ENCODE measurements around the gene IRF5. TPM values are rescaled to one million over a fixed set of nuclear protein-coding genes. Genes with fewer than 3 reads are reported as not detected.

The IRF5 gene
- total and polyA plus RNA-seq, 4 donors: 4.3 to 6.2 (median 4.5) TPM

DNA sequence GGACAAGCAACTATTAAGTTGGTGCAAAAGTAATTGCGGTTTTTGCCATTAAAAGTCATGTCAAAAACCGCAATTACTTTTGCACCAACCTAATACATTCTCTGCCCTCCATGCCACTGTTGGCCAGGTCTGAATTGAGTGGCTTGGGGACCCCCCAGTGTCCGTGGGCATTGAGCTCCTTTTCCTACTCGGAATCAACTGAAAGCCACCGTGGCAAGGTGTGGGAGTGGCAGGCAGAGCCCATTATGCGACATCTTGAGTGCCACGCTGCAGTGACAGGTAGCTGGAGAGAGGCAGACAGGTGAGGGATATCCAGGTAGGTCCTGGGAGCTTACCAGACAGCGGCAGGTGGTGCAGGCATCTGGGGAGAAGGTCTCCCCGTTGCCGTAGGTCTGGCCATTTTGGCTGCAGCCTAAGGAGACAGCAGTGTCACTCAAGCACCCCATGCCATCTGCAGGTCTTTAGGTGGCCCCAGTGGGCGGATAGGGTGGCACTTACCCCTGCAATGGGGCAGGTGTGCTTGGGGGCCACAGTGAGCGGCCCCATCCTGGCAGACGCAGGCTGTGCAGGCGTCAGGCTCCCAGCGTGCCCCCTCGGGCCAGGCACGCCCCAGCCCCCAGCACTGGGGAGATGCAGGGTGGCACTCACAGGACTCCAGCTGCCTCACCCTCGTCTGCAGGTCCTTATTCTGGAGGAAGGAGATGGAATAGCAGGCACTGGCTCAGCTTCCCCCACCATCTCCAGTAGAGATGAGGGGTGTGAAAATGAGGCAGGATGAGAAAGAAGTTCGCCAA lies 30.8 kb upstream of the IRF5 start:
- Histone ChIP-seq H3K9ac (ENCODE audit: low read depth in 1 of 2, low read length in 2 of 2) (no peak overlapping the region), H3K4me3 (ENCODE audit: low read depth in 1 of 3, low read length in 3 of 3) (no peak overlapping the region), H3K36me3 (ENCODE audit: control insufficient read depth in 4 of 4, insufficient read depth in 3 of 4, low read depth in 1 of 4, low read length in 3 of 4) (no peaks in the 10 kb centered on the region), H3K27ac (ENCODE audit: low read depth in 1 of 2, low read length in 2 of 2) (no peak overlapping the region), H3K27me3 (ENCODE audit: control insufficient read depth in 4 of 4, insufficient read depth in 4 of 4, low read length in 3 of 4) (no peaks in the 10 kb centered on the region), H3K4me1 (ENCODE audit: control insufficient read depth in 4 of 4, insufficient read depth in 4 of 4, low read length in 3 of 4) (peaks cover 2 to 18% (median 4%) of the 10 kb centered on the region in 4 donors), H3K9me3 (ENCODE audit: control insufficient read depth in 4 of 4, low read length in 3 of 4) (no peaks in the 10 kb centered on the region)
- TF ChIP-seq RXRA (IDR thresholded peaks at IDR 0.05) (no peak), RAD21 (IDR thresholded peaks at IDR 0.05) (no peak), JUND (IDR thresholded peaks at IDR 0.05) (no peak), FOXA1 (IDR thresholded peaks at IDR 0.05) (no peak), YY1 (IDR thresholded peaks at IDR 0.05) (no peak), HNF4G (IDR thresholded peaks at IDR 0.05) (no peak)
- TF ChIP-seq, protein P1, sequence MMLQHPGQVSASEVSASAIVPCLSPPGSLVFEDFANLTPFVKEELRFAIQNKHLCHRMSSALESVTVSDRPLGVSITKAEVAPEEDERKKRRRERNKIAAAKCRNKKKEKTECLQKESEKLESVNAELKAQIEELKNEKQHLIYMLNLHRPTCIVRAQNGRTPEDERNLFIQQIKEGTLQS (IDR thresholded peaks at IDR 0.05): no peak
- TF ChIP-seq, protein P2, sequence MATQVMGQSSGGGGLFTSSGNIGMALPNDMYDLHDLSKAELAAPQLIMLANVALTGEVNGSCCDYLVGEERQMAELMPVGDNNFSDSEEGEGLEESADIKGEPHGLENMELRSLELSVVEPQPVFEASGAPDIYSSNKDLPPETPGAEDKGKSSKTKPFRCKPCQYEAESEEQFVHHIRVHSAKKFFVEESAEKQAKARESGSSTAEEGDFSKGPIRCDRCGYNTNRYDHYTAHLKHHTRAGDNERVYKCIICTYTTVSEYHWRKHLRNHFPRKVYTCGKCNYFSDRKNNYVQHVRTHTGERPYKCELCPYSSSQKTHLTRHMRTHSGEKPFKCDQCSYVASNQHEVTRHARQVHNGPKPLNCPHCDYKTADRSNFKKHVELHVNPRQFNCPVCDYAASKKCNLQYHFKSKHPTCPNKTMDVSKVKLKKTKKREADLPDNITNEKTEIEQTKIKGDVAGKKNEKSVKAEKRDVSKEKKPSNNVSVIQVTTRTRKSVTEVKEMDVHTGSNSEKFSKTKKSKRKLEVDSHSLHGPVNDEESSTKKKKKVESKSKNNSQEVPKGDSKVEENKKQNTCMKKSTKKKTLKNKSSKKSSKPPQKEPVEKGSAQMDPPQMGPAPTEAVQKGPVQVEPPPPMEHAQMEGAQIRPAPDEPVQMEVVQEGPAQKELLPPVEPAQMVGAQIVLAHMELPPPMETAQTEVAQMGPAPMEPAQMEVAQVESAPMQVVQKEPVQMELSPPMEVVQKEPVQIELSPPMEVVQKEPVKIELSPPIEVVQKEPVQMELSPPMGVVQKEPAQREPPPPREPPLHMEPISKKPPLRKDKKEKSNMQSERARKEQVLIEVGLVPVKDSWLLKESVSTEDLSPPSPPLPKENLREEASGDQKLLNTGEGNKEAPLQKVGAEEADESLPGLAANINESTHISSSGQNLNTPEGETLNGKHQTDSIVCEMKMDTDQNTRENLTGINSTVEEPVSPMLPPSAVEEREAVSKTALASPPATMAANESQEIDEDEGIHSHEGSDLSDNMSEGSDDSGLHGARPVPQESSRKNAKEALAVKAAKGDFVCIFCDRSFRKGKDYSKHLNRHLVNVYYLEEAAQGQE (IDR thresholded peaks at IDR 0.05): no peak
- WGBS: 89% methylated on average over 19 of the region's 19 CpGs
- no peak for DNase-seq (ENCODE audit: low spot score)

DNA sequence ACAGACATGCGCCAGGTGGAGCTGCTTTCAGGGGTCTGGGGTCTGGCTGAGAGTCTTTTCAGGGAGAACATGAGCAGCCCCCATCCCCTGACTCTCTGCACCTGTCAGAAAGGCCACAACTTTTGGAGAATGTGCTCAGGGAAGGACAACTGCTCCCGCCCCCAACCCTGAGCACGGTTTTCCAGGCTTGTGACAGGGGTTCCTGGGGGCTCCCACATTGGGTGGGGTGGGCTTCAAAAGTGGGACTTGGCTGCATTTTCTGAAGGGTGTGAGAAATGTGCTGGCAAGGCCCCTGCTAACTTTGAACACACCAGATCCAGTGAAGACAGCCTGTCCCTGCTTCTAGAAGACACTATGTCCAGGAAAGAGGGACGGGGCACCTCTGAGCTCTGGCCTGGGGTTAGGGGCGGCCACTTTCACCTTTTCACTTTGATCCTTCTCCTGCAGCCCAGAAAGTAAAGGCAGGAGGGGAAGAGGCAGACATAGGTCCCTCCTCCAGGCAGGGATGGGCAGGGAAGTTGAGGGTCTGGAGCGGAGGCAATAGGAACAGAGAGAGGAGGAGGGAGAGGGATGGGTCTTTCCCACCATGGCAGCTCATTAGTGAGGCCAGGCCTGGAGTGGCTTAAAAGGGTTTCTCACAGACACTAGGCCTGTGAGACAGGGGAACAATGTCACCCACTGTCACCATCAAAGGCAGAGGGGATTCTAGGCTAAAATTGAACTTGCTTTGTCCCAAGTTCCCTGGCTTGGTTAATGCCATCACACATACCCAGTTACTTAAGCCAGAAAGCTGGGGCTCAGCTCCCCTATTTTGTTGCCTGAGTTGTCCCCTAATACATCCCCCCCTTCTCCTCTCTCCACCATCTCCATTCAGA lies 28.7 kb upstream of the IRF5 start:
- Histone ChIP-seq H3K9ac (ENCODE audit: low read depth in 1 of 2, low read length in 2 of 2) (no peak overlapping the region), H3K27me3 (ENCODE audit: control insufficient read depth in 4 of 4, insufficient read depth in 4 of 4, low read length in 3 of 4) (no peaks in the 10 kb centered on the region), H3K4me1 (ENCODE audit: control insufficient read depth in 4 of 4, insufficient read depth in 4 of 4, low read length in 3 of 4) (peaks cover 2 to 18% (median 4%) of the 10 kb centered on the region in 4 donors), H3K4me3 (ENCODE audit: low read depth in 1 of 3, low read length in 3 of 3) (no peak overlapping the region), H3K36me3 (ENCODE audit: control insufficient read depth in 4 of 4, insufficient read depth in 3 of 4, low read depth in 1 of 4, low read length in 3 of 4) (no peaks in the 10 kb centered on the region), H3K27ac (ENCODE audit: low read depth in 1 of 2, low read length in 2 of 2) (no peak overlapping the region), H3K9me3 (ENCODE audit: control insufficient read depth in 4 of 4, low read length in 3 of 4) (no peaks in the 10 kb centered on the region)
- DNase-seq (ENCODE audit: low spot score): no peak
- TF ChIP-seq FOXA1 (IDR thresholded peaks at IDR 0.05) (no peak), HNF4A (conservative IDR thresholded peaks at IDR 0.05) (no peak), RAD21 (IDR thresholded peaks at IDR 0.05) (no peak), SP1 (IDR thresholded peaks at IDR 0.05) (no peak), JUND (IDR thresholded peaks at IDR 0.05) (no peak), NR2F2 (IDR thresholded peaks at IDR 0.05) (no peak), YY1 (IDR thresholded peaks at IDR 0.05) (no peak), FOXA2 (IDR thresholded peaks at IDR 0.05) (no peak), EGR1 (IDR thresholded peaks at IDR 0.05; ENCODE audit: low read depth in 2 of 2) (no peak), TAF1 (conservative IDR thresholded peaks at IDR 0.05) (no peak)
- TF ChIP-seq, protein P3, sequence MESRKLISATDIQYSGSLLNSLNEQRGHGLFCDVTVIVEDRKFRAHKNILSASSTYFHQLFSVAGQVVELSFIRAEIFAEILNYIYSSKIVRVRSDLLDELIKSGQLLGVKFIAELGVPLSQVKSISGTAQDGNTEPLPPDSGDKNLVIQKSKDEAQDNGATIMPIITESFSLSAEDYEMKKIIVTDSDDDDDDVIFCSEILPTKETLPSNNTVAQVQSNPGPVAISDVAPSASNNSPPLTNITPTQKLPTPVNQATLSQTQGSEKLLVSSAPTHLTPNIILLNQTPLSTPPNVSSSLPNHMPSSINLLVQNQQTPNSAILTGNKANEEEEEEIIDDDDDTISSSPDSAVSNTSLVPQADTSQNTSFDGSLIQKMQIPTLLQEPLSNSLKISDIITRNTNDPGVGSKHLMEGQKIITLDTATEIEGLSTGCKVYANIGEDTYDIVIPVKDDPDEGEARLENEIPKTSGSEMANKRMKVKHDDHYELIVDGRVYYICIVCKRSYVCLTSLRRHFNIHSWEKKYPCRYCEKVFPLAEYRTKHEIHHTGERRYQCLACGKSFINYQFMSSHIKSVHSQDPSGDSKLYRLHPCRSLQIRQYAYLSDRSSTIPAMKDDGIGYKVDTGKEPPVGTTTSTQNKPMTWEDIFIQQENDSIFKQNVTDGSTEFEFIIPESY (IDR thresholded peaks at IDR 0.05): no peak
- TF ChIP-seq, protein P1 (IDR thresholded peaks at IDR 0.05): no peak
- TF ChIP-seq, protein P4, sequence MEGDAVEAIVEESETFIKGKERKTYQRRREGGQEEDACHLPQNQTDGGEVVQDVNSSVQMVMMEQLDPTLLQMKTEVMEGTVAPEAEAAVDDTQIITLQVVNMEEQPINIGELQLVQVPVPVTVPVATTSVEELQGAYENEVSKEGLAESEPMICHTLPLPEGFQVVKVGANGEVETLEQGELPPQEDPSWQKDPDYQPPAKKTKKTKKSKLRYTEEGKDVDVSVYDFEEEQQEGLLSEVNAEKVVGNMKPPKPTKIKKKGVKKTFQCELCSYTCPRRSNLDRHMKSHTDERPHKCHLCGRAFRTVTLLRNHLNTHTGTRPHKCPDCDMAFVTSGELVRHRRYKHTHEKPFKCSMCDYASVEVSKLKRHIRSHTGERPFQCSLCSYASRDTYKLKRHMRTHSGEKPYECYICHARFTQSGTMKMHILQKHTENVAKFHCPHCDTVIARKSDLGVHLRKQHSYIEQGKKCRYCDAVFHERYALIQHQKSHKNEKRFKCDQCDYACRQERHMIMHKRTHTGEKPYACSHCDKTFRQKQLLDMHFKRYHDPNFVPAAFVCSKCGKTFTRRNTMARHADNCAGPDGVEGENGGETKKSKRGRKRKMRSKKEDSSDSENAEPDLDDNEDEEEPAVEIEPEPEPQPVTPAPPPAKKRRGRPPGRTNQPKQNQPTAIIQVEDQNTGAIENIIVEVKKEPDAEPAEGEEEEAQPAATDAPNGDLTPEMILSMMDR (IDR thresholded peaks at IDR 0.05; ENCODE audit: low read depth, low read length, missing input control): no peak
- TF ChIP-seq, protein P5, sequence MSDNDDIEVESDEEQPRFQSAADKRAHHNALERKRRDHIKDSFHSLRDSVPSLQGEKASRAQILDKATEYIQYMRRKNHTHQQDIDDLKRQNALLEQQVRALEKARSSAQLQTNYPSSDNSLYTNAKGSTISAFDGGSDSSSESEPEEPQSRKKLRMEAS (IDR thresholded peaks at IDR 0.05): no peak
- WGBS: 91% methylated on average over 6 of the region's 6 CpGs

All from liver (tissue), 9 donors.